Stimulated activated CD8-positive, alpha-beta memory T cell treated with anti-CD3 and anti-CD28 coated beads, Interleukin-7, amount 100 ng/mL, for 48 hours (primary cell): ENCODE data around the gene GHSR.
A peak's percentile ranks its signal among the peaks of the same experiment; 100 is the strongest.

ENCODE experiments used
- DNase-seq, 2 donors: peaks; one replicate each; pipeline ENCODE4 v3.0.0-alpha.2; 2020; ENCODE audit warnings: low read depth in 1 of 2; ENCODE audit errors: extremely low read depth in 1 of 2

GHSR gene

GRCh38 chr3:172447611-172448579 is at the start of gene GHSR:
GHSR (minus strand) TSS chr3:172448456; CDS start chr3:172448413, 43 bp downstream.
- no peak for DNase-seq

GRCh38 chr3:172490198-172490669 is 42.0 kb upstream of the GHSR start:
- DNase-seq: peak; percentile 22 to 59

GRCh38 chr3:172478116-172478515 is 29.9 kb upstream of the GHSR start:
- DNase-seq: no peak

- DNase-seq: no peak
Measured at GRCh38 chr3:172476347-172476746, 28.1 kb upstream of the GHSR start.

GRCh38 chr3:172475703-172476102 is 27.4 kb upstream of the GHSR start:
- DNase-seq: no peak

GRCh38 chr3:172471903-172472302 is 23.6 kb upstream of the GHSR start:
- no peak for DNase-seq

- DNase-seq: no peak
Measured at GRCh38 chr3:172470588-172470987, 22.3 kb upstream of the GHSR start.

GRCh38 chr3:172467170-172467824 is 19.0 kb upstream of the GHSR start:
- DNase-seq: no peak

- no peak for DNase-seq
Measured at GRCh38 chr3:172466553-172467130, 18.4 kb upstream of the GHSR start.

GRCh38 chr3:172465281-172465680 is 17.0 kb upstream of the GHSR start:
- DNase-seq: no peak

- no peak for DNase-seq
Measured at GRCh38 chr3:172464306-172464705, 16.1 kb upstream of the GHSR start.

GRCh38 chr3:172461530-172462138 is 13.4 kb upstream of the GHSR start:
- no peak for DNase-seq

GRCh38 chr3:172456404-172456803 is 8.1 kb upstream of the GHSR start:
- DNase-seq: no peak

GRCh38 chr3:172454180-172454579 is 5.9 kb upstream of the GHSR start:
- no peak for DNase-seq

GRCh38 chr3:172449466-172450149 is 1.4 kb upstream of the GHSR start:
- no peak for DNase-seq

- DNase-seq: no peak
Measured at GRCh38 chr3:172448661-172449465, 607 bp upstream of the GHSR start.

- no peak for DNase-seq
Measured at GRCh38 chr3:172446198-172446597, 2.1 kb downstream of the GHSR start.

GRCh38 chr3:172444821-172445220 is 3.4 kb downstream of the GHSR start:
- no peak for DNase-seq

GRCh38 chr3:172442606-172443005 is 5.7 kb downstream of the GHSR start:
- DNase-seq: no peak

GRCh38 chr3:172441581-172441980 is 6.7 kb downstream of the GHSR start:
- no peak for DNase-seq
